ENCODE results near the gene ICOS. TPM values are rescaled to one million over a fixed set of nuclear protein-coding genes. Genes with fewer than 3 reads are reported as not detected.

ICOS gene
- total and polyA plus RNA-seq, 2 of the 8 experiments (the other 6 are each of a cell fraction or from before 2014, with no cell fraction given): not detected

DNA sequence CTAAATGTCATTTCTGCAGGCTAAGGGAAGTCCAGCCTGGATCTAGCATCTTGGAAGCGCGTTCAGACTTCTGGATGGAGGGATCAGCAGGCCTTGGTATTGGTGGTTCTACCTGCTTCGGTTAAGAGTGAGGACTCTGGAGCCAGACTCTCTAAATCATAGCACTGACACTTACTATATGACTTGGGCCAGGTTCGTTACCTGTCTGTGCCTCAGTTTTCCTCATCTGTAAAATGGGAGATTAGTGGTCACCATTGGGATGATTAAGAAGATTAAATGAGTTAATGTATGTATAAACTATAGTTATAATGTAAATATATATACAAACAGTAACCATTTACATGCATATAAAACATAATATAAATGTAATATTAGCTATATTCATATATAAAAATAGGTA is 995 bp upstream of the ICOS start:
- POLR2A ChIA-PET (ENCODE audit: partially characterized antibody): no interaction called here
- H2BK5ac ChIP-seq (ENCODE audit: low read depth, low read length): no peak overlapping the region
- no peak overlapping the region for H3K4ac ChIP-seq (replicated peaks; ENCODE audit: insufficient read length, low read depth, low read length)
- H2BK15ac ChIP-seq (ENCODE audit: low read length): no peak overlapping the region
- DNase-seq (ENCODE audit: low read depth in 1 of 2, low spot score in 2 of 2) (no peak), FAIRE-seq (no peak)
- H3K27ac ChIP-seq (ENCODE audit: low read depth, low read length): no peak overlapping the region
- H2BK20ac ChIP-seq (ENCODE audit: low read length): no peak overlapping the region
- no peaks in the 10 kb centered on the region for H3K79me1 ChIP-seq (ENCODE audit: low read depth, low read length)
- TF ChIP-seq NRF1 (IDR thresholded peaks at IDR 0.05; ENCODE audit: low read depth, low read length) (no peak), RBBP5 (IDR thresholded peaks at IDR 0.05; ENCODE audit: borderline replicate concordance, low read depth, low read length) (no peak), JUND (IDR thresholded peaks at IDR 0.05; ENCODE audit: low read length) (no peak), CBX8 (IDR thresholded peaks at IDR 0.05; ENCODE audit: borderline replicate concordance, low read depth, low read length) (no peak), ZNF274 (IDR thresholded peaks at IDR 0.05; ENCODE audit: borderline replicate concordance, extremely low read depth, low read length) (no peak), BACH1 (IDR thresholded peaks at IDR 0.05; ENCODE audit: low read length) (no peak), SP2 (IDR thresholded peaks at IDR 0.05; ENCODE audit: low read length) (no peak), RFX5 (IDR thresholded peaks at IDR 0.05; ENCODE audit: borderline replicate concordance, low read depth, low read length) (no peak), CBX5 (IDR thresholded peaks at IDR 0.05; ENCODE audit: low read depth, low read length) (no peak), RXRA (IDR thresholded peaks at IDR 0.05; ENCODE audit: insufficient read depth, low read depth, low read length) (no peak), PHF8 (conservative IDR thresholded peaks at IDR 0.05; ENCODE audit: low read depth, low read length) (no peak), CREB1 (IDR thresholded peaks at IDR 0.05) (no peak), RAD21 (IDR thresholded peaks at IDR 0.05 in 1 of 2, conservative IDR thresholded peaks at IDR 0.05 in 1 of 2; ENCODE audit: low read depth in 2 of 2, low read length in 2 of 2) (no peak)
- CTCF ChIA-PET (ENCODE audit: partially characterized antibody): interaction anchor here (1.5 to 1.7 kb wide), 2 partner anchors 8 to 116 kb away, joined by 3 to 6 read pairs; no protein-coding TSS in a partner anchor
- no peak overlapping the region for H3K9ac ChIP-seq (replicated peaks in 1 of 4; ENCODE audit: extremely low read depth in 1 of 4, low read depth in 3 of 4, low read length in 3 of 4)
- no peak overlapping the region for H3K4me3 ChIP-seq (ENCODE audit: extremely low read depth in 1 of 4, insufficient read depth in 2 of 4, low read depth in 3 of 4, low read length in 4 of 4)
- H3K79me2 ChIP-seq (ENCODE audit: control insufficient read depth in 1 of 2, insufficient read depth in 2 of 2, low read length in 2 of 2): no peaks in the 10 kb centered on the region
- H3K23me2 ChIP-seq (ENCODE audit: low read depth, low read length): no peaks in the 10 kb centered on the region
- no peaks in the 10 kb centered on the region for H3K9me3 ChIP-seq (ENCODE audit: insufficient read depth in 2 of 2, low read depth in 1 of 2, low read length in 1 of 2)
- H2BK12ac ChIP-seq (ENCODE audit: low read depth, low read length): no peak overlapping the region
- no peak overlapping the region for H2AFZ ChIP-seq (ENCODE audit: low read length)
- H2AK5ac ChIP-seq (ENCODE audit: low read depth, low read length): no peak overlapping the region
- H3K23ac ChIP-seq (ENCODE audit: insufficient read length): no peak overlapping the region
- no peak overlapping the region for H3K56ac ChIP-seq (replicated peaks; ENCODE audit: insufficient read length, low read depth, low read length)
- no peak overlapping the region for H3K18ac ChIP-seq (ENCODE audit: extremely low read depth, low read length)
- H4K20me1 ChIP-seq (replicated peaks in 1 of 2; ENCODE audit: control insufficient read depth in 1 of 2, insufficient read depth in 2 of 2, low read length in 2 of 2): no peaks in the 10 kb centered on the region
- no peaks in the 10 kb centered on the region; a peak in 1 of 8 replicates for H3K36me3 ChIP-seq (ENCODE audit: control insufficient read depth in 2 of 4, insufficient read depth in 4 of 4, low read length in 3 of 4)
- H4K8ac ChIP-seq (ENCODE audit: extremely low read depth, insufficient read depth, low read length): no peak overlapping the region
- H3K4me1 ChIP-seq (replicated peaks in 1 of 4; ENCODE audit: control insufficient read depth in 3 of 4, insufficient read depth in 4 of 4, low read length in 3 of 4): no peaks in the 10 kb centered on the region
- H2BK120ac ChIP-seq (replicated peaks; ENCODE audit: low read depth, low read length): no peak overlapping the region
- H3K4me2 ChIP-seq (ENCODE audit: insufficient read depth in 1 of 2, low read depth in 2 of 2, low read length in 2 of 2): no peak overlapping the region
- H4K5ac ChIP-seq (ENCODE audit: insufficient read length, low read depth, low read length): no peak overlapping the region
- H3K27me3 ChIP-seq (replicated peaks in 1 of 4; ENCODE audit: control insufficient read depth in 3 of 4, extremely low read depth in 1 of 4, insufficient read depth in 3 of 4, low read length in 3 of 4): no peaks in the 10 kb centered on the region
- no peak overlapping the region for H4K91ac ChIP-seq (replicated peaks; ENCODE audit: insufficient read length, low read length)
- no peak overlapping the region for H3K14ac ChIP-seq (ENCODE audit: insufficient read length)
- 90% methylated on average over 4 of the region's 4 CpGs; no CpG with 5 or more reads in 1 of the 2 experiments for WGBS, 2 experiments (ENCODE audit: extremely low coverage in 1 of 2, insufficient coverage in 1 of 2, insufficient read length in 1 of 2, insufficient replicate concordance in 2 of 2, low coverage in 1 of 2, low lambda C conversion rate in 2 of 2, missing lambda C conversion rate in 1 of 2)

Measured in H1 (cell line).